ENCODE data around the gene PITPNM3. TPM values are rescaled to one million over a fixed set of nuclear protein-coding genes. Genes with fewer than 3 reads are reported as not detected.

PITPNM3 gene
- total and polyA plus RNA-seq, 2 of the 8 experiments (the other 6 are each of a cell fraction or from before 2014, with no cell fraction given) = 1.7 to 3.1 TPM

DNA sequence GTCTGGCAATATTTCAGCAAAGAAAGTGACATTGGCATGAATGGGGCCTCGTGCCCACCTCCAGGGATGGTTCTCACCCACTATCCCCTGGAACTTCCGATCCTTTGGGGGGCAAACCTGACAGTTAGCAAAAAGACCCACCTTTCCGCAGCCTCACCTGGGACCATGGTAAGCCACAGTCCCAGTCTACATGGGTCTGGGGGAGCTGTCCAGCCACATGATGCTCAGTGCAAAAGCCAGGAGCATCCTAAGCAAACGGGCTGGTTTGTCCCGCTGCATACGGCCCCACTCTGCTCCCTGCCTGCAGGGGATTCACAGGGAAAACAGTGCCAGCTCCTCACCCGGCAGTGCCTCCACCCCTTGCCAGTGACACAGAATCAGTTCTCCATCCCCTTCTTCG, 140.7 kb downstream of the PITPNM3 start:
- Histone ChIP-seq H3K18ac (ENCODE audit: extremely low read depth, low read length) (no peak overlapping the region), H2AFZ (ENCODE audit: low read length) (no peak overlapping the region), H3K4ac (replicated peaks; ENCODE audit: insufficient read length, low read depth, low read length) (no peak overlapping the region), H2BK5ac (ENCODE audit: low read depth, low read length) (no peak overlapping the region), H3K14ac (ENCODE audit: insufficient read length) (no peak overlapping the region), H3K4me1 (replicated peaks in 1 of 4; ENCODE audit: control insufficient read depth in 3 of 4, insufficient read depth in 4 of 4, low read length in 3 of 4) (peaks cover 0 to 7% (median 5%) of the 10 kb centered on the region in 4 experiments; a peak in 4 of 7 replicates), H3K79me2 (ENCODE audit: control insufficient read depth in 1 of 2, insufficient read depth in 2 of 2, low read length in 2 of 2) (no peaks in the 10 kb centered on the region), H3K23ac (ENCODE audit: insufficient read length) (no peak overlapping the region), H2AK5ac (ENCODE audit: low read depth, low read length) (no peak overlapping the region), H3K79me1 (ENCODE audit: low read depth, low read length) (no peaks in the 10 kb centered on the region), H3K4me3 (ENCODE audit: extremely low read depth in 1 of 4, insufficient read depth in 2 of 4, low read depth in 3 of 4, low read length in 4 of 4) (no peak overlapping the region), H2BK20ac (ENCODE audit: low read length) (no peak overlapping the region), H4K8ac (ENCODE audit: extremely low read depth, insufficient read depth, low read length) (peak overlapping the region; percentile 12; the same call in 1 of the 2 replicates), H3K4me2 (ENCODE audit: insufficient read depth in 1 of 2, low read depth in 2 of 2, low read length in 2 of 2) (no peak overlapping the region), H3K56ac (replicated peaks; ENCODE audit: insufficient read length, low read depth, low read length) (no peak overlapping the region), H2BK12ac (ENCODE audit: low read depth, low read length) (no peak overlapping the region), H4K20me1 (replicated peaks in 1 of 2; ENCODE audit: control insufficient read depth in 1 of 2, insufficient read depth in 2 of 2, low read length in 2 of 2) (no peaks in the 10 kb centered on the region), H3K23me2 (ENCODE audit: low read depth, low read length) (no peaks in the 10 kb centered on the region), H3K27me3 (replicated peaks in 1 of 4; ENCODE audit: control insufficient read depth in 3 of 4, extremely low read depth in 1 of 4, insufficient read depth in 3 of 4, low read length in 3 of 4) (no peaks in the 10 kb centered on the region), H4K5ac (ENCODE audit: insufficient read length, low read depth, low read length) (no peak overlapping the region), H2BK120ac (replicated peaks; ENCODE audit: low read depth, low read length) (no peak overlapping the region), H3K9ac (replicated peaks in 1 of 4; ENCODE audit: extremely low read depth in 1 of 4, low read depth in 3 of 4, low read length in 3 of 4) (no peak overlapping the region), H3K9me3 (ENCODE audit: insufficient read depth in 2 of 2, low read depth in 1 of 2, low read length in 1 of 2) (no peaks in the 10 kb centered on the region), H2BK15ac (ENCODE audit: low read length) (no peak overlapping the region), H4K91ac (replicated peaks; ENCODE audit: insufficient read length, low read length) (no peak overlapping the region), H3K36me3 (ENCODE audit: control insufficient read depth in 2 of 4, insufficient read depth in 4 of 4, low read length in 3 of 4) (no peaks in the 10 kb centered on the region), H3K27ac (ENCODE audit: low read depth, low read length) (no peak overlapping the region)
- no peak for DNase-seq (ENCODE audit: low read depth in 1 of 2, low spot score in 2 of 2)
- ChIA-PET POLR2A (ENCODE audit: partially characterized antibody) (no interaction called here), CTCF (ENCODE audit: partially characterized antibody) (interaction anchor here (0.7 to 1.8 kb wide), 4 partner anchors 8 to 823 kb away, joined by 3 to 6 read pairs (median 4); no protein-coding TSS in a partner anchor)
- TF ChIP-seq, protein P1, sequence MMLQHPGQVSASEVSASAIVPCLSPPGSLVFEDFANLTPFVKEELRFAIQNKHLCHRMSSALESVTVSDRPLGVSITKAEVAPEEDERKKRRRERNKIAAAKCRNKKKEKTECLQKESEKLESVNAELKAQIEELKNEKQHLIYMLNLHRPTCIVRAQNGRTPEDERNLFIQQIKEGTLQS (IDR thresholded peaks at IDR 0.05; ENCODE audit: insufficient read depth, low read depth, low read length) = no peak
- no peak for TF ChIP-seq EZH2 (IDR thresholded peaks at IDR 0.05; ENCODE audit: low read depth, low read length, severe bottlenecking)
- 81% methylated on average over 8 of the region's 8 CpGs; no CpG with 5 or more reads in 1 of the 2 experiments for WGBS, 2 experiments (ENCODE audit: extremely low coverage in 1 of 2, insufficient coverage in 1 of 2, insufficient read length in 1 of 2, insufficient replicate concordance in 2 of 2, low coverage in 1 of 2, low lambda C conversion rate in 2 of 2, missing lambda C conversion rate in 1 of 2)
- no peak for FAIRE-seq
